Gastroesophageal sphincter (tissue), 3 donors: Measurements from ENCODE around the gene PAK1IP1.

ENCODE experiments used
- CTCF ChIP-seq, 4 experiments: fragments of 200-600 bp in 2 of 4; fragments of 450-650 bp in 2 of 4; sonication (generic) in 1 of 4; IDR thresholded peaks; one replicate each; pipeline ENCODE4 v1.5.1; 2017 to 2019; ENCODE audit warnings: antibody characterized with exemption in 4 of 4, mild to moderate bottlenecking in 2 of 4, moderate library complexity in 2 of 4
- EP300 ChIP-seq: sonication (generic); formaldehyde crosslinking; IDR thresholded peaks from one replicate; pipeline ENCODE4 v1.6.1; 2017; ENCODE audit warnings: antibody characterized with exemption, mild to moderate bottlenecking
- POLR2A ChIP-seq, 2 donors: fragments of 450-650 bp; IDR thresholded peaks; one replicate each; pipeline ENCODE4 v1.6.1; 2017; ENCODE audit warnings: antibody characterized with exemption in 2 of 2, mild to moderate bottlenecking in 2 of 2, moderate library complexity in 1 of 2
- POLR2AphosphoS5 ChIP-seq: sonication (generic); formaldehyde crosslinking; IDR thresholded peaks from one replicate; pipeline ENCODE4 v1.6.1; 2017; ENCODE audit warnings: antibody characterized with exemption

- TF ChIP-seq POLR2A (IDR thresholded peaks at IDR 0.05), result no peak
- no peak for TF ChIP-seq CTCF (IDR thresholded peaks at IDR 0.05)
- no peak for TF ChIP-seq EP300
- TF ChIP-seq POLR2AphosphoS5, result no peak
Measured at GRCh38 chr6:10684618-10685017, 10.2 kb upstream of the PAK1IP1 start.
